GM18505 (cell line): ENCODE results near the gene CNTN6.
"Not testable (repeated sequence)": the region's sequence is repeated elsewhere in the genome, so short reads cannot be mapped to it uniquely, and the experiment has no call there.

Experiments used
- ATAC-seq: cut with Tn5 transposase; IDR thresholded peaks from one replicate; pipeline ENCODE4 v1.9.1; 2021; ENCODE audit not compliant: unreplicated experiment
- POLR2A ChIP-seq: IDR thresholded peaks from 4 replicates; pipeline ENCODE4 v1.6.1; 2011; ENCODE audit warnings: borderline replicate concordance; ENCODE audit not compliant: insufficient read depth, insufficient read length; ENCODE audit errors: extremely low read depth

CNTN6 gene

GRCh38 chr3:1356101-1356500 is 263.3 kb downstream of the CNTN6 start:
- no peak for TF ChIP-seq POLR2A
- no peak for ATAC-seq

GRCh38 chr3:1365528-1365927 is 272.7 kb downstream of the CNTN6 start:
- no peak for ATAC-seq
- TF ChIP-seq POLR2A = no peak

GRCh38 chr3:1374471-1374870 is 281.6 kb downstream of the CNTN6 start:
- no peak for TF ChIP-seq POLR2A
- no peak for ATAC-seq

GRCh38 chr3:1375145-1375544 is 282.3 kb downstream of the CNTN6 start:
- no peak for TF ChIP-seq POLR2A
- ATAC-seq = no peak

GRCh38 chr3:1380926-1381646 is 288.3 kb downstream of the CNTN6 start:
- ATAC-seq = peak; percentile 90
- no peak for TF ChIP-seq POLR2A

- TF ChIP-seq POLR2A = no peak
- peak; percentile 49 for ATAC-seq
Measured at GRCh38 chr3:1381647-1382036, 288.8 kb downstream of the CNTN6 start.

GRCh38 chr3:1387396-1387905 is 294.6 kb downstream of the CNTN6 start:
- not testable (repeated sequence) for ATAC-seq

- TF ChIP-seq POLR2A = no peak
- no peak for ATAC-seq
Measured at GRCh38 chr3:1394188-1394587, 301.4 kb downstream of the CNTN6 start.

- no peak for ATAC-seq
- no peak for TF ChIP-seq POLR2A
Measured at GRCh38 chr3:1400571-1400970, 307.7 kb downstream of the CNTN6 start.

GRCh38 chr3:1404270-1404962 is 311.6 kb downstream of the CNTN6 start:
- no peak for TF ChIP-seq POLR2A
- ATAC-seq = no peak

- no peak for TF ChIP-seq POLR2A
- ATAC-seq = no peak
Measured at GRCh38 chr3:1406250-1406649, 313.4 kb downstream of the CNTN6 start.

- ATAC-seq = no peak
- no peak for TF ChIP-seq POLR2A
Measured at GRCh38 chr3:1421577-1421976, 328.8 kb downstream of the CNTN6 start.

GRCh38 chr3:1423566-1424089 is 330.8 kb downstream of the CNTN6 start:
- ATAC-seq = no peak
- TF ChIP-seq POLR2A = no peak

GRCh38 chr3:1439395-1439794 is 346.6 kb downstream of the CNTN6 start:
- ATAC-seq = no peak
- TF ChIP-seq POLR2A = no peak
